Neural progenitor cell (in vitro differentiated cells): ENCODE measurements around the gene COL23A1.

Experiments
- CTCF ChIP-seq: fragments of 200-600 bp; sonication (generic); IDR thresholded peaks from 2 replicates; pipeline ENCODE4 v1.5.1; 2017; ENCODE audit warnings: antibody characterized with exemption, mild to moderate bottlenecking
- EZH2 ChIP-seq: fragments of 200-600 bp; sonication (generic); IDR thresholded peaks from 2 replicates; pipeline ENCODE4 v1.6.1; 2017; ENCODE audit warnings: antibody characterized with exemption, mild to moderate bottlenecking, moderate library complexity
- EZH2phosphoT487 ChIP-seq: fragments of 200-600 bp; sonication (generic); IDR thresholded peaks from 2 replicates; pipeline ENCODE4 v1.6.1; 2017; ENCODE audit warnings: antibody characterized with exemption

DNA sequence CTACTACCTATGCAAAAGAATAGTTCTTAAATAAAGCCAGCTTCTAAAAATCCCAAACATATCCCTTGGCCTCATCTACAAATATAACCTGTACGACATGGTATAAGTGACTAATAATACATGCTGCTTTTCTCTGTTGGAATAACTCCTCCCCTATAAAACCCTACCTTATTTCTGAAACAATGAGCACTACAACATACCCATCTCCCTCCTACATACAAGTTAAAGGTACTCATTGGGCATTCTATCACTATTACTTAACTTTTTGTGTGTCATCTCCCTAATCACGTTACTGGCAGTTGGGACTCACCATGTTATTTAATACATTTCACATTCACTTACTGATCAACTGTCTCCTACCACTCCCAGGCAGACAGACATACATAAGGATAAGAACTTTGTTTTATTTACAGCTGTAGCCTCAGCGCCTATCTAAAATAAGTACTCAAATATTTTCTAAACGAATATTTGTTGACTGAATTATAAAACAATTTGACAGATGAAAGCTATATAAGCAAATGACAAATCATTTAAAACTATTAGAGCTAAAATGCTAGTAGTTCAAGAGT lies 32.6 kb upstream of the COL23A1 start:
- TF ChIP-seq EZH2phosphoT487: no peak
- TF ChIP-seq EZH2: no peak
- no peak for TF ChIP-seq CTCF
